Activated T-cell treated with anti-CD3 and anti-CD28 coated beads, Interleukin-2, amount 50 U/mL, for 72 hours (primary cell): Measurements from ENCODE around the gene PRIM1. TPM values are rescaled to one million over a fixed set of nuclear protein-coding genes. Genes with fewer than 3 reads are reported as not detected.
"Not testable (repeated sequence)": the region's sequence is repeated elsewhere in the genome, so short reads cannot be mapped to it uniquely, and the experiment has no call there.

Experiments used
- ATAC-seq, 2 donors: fragments of 150-1000 bp; cut with Tn5 transposase; replicated peaks in 1 of 2; 2 replicates each; pipeline ENCODE4 v1.10.0; 2021; ENCODE audit warnings: moderate library complexity in 2 of 2, mild to moderate bottlenecking in 1 of 2
- DNase-seq, 2 donors: peaks; one replicate each; pipeline ENCODE4 v3.0.0; 2021 to 2022; ENCODE audit warnings: mixed read lengths in 1 of 2
- H3K27ac Mint-ChIP-seq: one replicate; pipeline ENCODE4 v1.8.0; 2022; ENCODE audit warnings: mild to moderate bottlenecking, moderate library complexity, mixed read lengths
- H3K27me3 Mint-ChIP-seq: one replicate; pipeline ENCODE4 v1.8.0; 2022; ENCODE audit warnings: low read depth, mixed read lengths
- H3K36me3 Mint-ChIP-seq, 2 donors: one replicate each; pipeline ENCODE4 v1.8.0; 2022; ENCODE audit warnings: mixed read lengths in 2 of 2, mild to moderate bottlenecking in 1 of 2; ENCODE audit not compliant: insufficient read depth in 2 of 2
- H3K4me1 Mint-ChIP-seq: one replicate; pipeline ENCODE4 v1.8.0; 2022; ENCODE audit warnings: low read depth, mixed read lengths
- H3K4me3 Mint-ChIP-seq, 2 donors: one replicate each; pipeline ENCODE4 v1.8.0; 2022; ENCODE audit warnings: mild to moderate bottlenecking in 2 of 2, mixed read lengths in 2 of 2, moderate library complexity in 2 of 2
- H3K9me3 Mint-ChIP-seq, 2 donors: one replicate each; pipeline ENCODE4 v1.8.0; 2022; ENCODE audit warnings: mixed read lengths in 2 of 2
- total RNA-seq, 2 donors: library from RNA; stranded (reverse); gene quantifications; one replicate each; pipeline ENCODE4 v1.2.3, GENCODE V29; 2022

The PRIM1 gene
- total RNA-seq, 2 donors from 2014 or later = 84.5 to 96.4 TPM

DNA sequence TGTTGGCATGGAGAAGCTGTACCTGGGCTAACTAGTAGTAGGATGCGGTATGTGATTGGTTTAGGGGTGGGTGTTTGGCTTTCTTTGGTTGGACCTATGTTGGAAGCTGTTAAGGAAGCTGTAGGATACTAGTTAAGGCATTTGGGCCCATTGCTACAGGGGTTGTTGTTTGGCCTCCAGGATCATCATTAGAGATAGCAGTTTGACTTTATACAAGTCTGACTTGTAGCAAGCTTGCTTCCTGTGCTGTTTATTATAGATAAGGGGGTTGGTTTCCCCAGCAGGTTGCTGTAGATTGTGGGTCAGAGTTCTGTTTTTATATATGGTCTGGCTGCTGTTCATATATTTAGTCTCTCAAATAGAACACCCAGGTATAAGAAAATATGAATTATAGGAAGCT is 1.4 kb upstream of the PRIM1 start:
- peaks cover 54% of the 10 kb centered on the region for H3K4me1 Mint-ChIP-seq
- peaks cover 1 to 18% of the 10 kb centered on the region in 2 donors for H3K36me3 Mint-ChIP-seq
- H3K27ac Mint-ChIP-seq = no peak overlapping the region
- ATAC-seq (no peak), DNase-seq (no peak)
- peak overlapping the region in 1 of 2 donors; percentile 41 for H3K4me3 Mint-ChIP-seq
- H3K9me3 Mint-ChIP-seq = peaks cover 0 to under 1% of the 10 kb centered on the region in 2 donors
- peaks cover 1% of the 10 kb centered on the region for H3K27me3 Mint-ChIP-seq

GRCh38 chr12:56750596-56750995 is 1.5 kb downstream of the PRIM1 start:
- peaks cover 68% of the 10 kb centered on the region for H3K4me1 Mint-ChIP-seq
- H3K27ac Mint-ChIP-seq = peak overlapping the region; percentile 56
- not testable (repeated sequence) for DNase-seq, H3K9me3 Mint-ChIP-seq, ATAC-seq, H3K27me3 Mint-ChIP-seq
- H3K36me3 Mint-ChIP-seq = peaks cover 8 to 31% of the 10 kb centered on the region in 2 donors
- H3K4me3 Mint-ChIP-seq = peak overlapping the region; percentile 97 to 98

GRCh38 chr12:56749853-56750252 is 2.3 kb downstream of the PRIM1 start:
- H3K9me3 Mint-ChIP-seq = no peaks in the 10 kb centered on the region
- H3K27ac Mint-ChIP-seq = peak overlapping the region; percentile 30
- H3K4me3 Mint-ChIP-seq = peak overlapping the region; percentile 43 to 48
- peaks cover 8 to 35% of the 10 kb centered on the region in 2 donors for H3K36me3 Mint-ChIP-seq
- H3K27me3 Mint-ChIP-seq = no peaks in the 10 kb centered on the region
- no peak for ATAC-seq
- H3K4me1 Mint-ChIP-seq = peaks cover 62% of the 10 kb centered on the region
- no peak for DNase-seq

DNA sequence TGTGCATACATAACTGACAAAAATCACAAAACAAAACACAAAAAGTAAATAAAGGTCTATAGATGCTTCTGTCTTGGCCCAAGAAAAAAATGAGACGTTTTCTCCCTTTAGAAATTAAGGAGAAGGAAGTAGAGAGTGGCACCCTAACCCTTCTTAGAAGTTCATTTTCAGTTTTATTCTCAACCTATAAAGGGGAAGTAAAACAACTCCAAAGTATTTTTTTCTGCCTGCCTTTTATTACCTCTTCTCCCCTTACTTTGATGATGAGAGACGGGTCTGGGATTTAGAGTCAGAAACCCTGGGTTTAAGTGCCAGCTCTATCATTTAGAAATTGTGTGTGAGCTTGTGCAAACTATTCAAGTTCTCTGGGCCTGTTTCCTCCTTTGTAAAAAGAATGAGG is 2.8 kb downstream of the PRIM1 start:
- Mint-ChIP-seq H3K4me3 (peak overlapping the region; percentile 43 to 48), H3K4me1 (peaks cover 62% of the 10 kb centered on the region), H3K27ac (peak overlapping the region; percentile 12), H3K36me3 (peaks cover 8 to 38% of the 10 kb centered on the region in 2 donors), H3K27me3 (no peaks in the 10 kb centered on the region), H3K9me3 (no peaks in the 10 kb centered on the region)
- DNase-seq (no peak), ATAC-seq (no peak)

DNA sequence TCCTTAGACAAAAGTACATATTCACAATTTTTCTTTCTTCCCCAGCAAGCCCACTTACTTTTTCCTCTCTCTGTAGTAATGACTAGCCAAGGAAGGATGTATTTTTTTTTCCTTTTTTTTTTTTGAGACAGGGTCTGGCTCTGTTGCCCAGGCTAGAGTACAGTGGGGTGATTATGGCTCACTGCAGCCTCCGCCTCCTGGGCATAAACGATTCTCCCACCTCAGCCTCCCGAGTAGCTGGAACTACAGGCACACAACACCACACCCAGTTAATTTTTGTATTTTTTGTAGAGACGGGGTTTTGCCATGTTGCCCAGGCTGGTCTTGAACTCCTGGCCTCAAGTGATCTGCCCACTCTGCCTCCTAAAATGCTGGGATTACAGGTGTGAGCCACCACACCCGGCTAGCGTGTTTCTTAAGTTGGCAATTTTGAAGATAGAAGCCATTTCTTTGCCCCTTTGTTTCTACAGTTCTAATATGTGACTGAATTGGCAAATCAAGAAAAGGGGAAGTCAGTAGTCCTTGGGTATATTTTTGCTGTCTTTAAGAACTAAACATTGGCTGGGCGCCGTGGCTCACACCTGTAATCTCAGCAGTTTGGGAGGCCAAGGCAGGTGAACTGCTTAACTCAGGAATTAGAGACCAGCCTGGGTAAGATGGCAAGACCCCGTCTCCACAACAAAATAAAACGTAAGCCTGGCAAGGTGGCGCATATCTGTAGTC is 23.8 kb downstream of the PRIM1 start:
- H3K9me3 Mint-ChIP-seq = no peaks in the 10 kb centered on the region
- H3K27ac Mint-ChIP-seq = no peak overlapping the region
- H3K4me3 Mint-ChIP-seq = no peak overlapping the region
- H3K4me1 Mint-ChIP-seq = peaks cover 27% of the 10 kb centered on the region
- DNase-seq = no peak
- H3K36me3 Mint-ChIP-seq = peaks cover 12 to 44% of the 10 kb centered on the region in 2 donors
- no peaks in the 10 kb centered on the region for H3K27me3 Mint-ChIP-seq
- ATAC-seq = no peak

GRCh38 chr12:56726196-56726675 is 25.9 kb downstream of the PRIM1 start:
- H3K36me3 Mint-ChIP-seq = peaks cover 18 to 49% of the 10 kb centered on the region in 2 donors
- H3K4me1 Mint-ChIP-seq = peaks cover 47% of the 10 kb centered on the region
- not testable (repeated sequence) for H3K27me3 Mint-ChIP-seq, ATAC-seq, H3K9me3 Mint-ChIP-seq, DNase-seq
- peak overlapping the region; percentile 96 to 98 for H3K4me3 Mint-ChIP-seq
- peak overlapping the region; percentile 96 for H3K27ac Mint-ChIP-seq

DNA sequence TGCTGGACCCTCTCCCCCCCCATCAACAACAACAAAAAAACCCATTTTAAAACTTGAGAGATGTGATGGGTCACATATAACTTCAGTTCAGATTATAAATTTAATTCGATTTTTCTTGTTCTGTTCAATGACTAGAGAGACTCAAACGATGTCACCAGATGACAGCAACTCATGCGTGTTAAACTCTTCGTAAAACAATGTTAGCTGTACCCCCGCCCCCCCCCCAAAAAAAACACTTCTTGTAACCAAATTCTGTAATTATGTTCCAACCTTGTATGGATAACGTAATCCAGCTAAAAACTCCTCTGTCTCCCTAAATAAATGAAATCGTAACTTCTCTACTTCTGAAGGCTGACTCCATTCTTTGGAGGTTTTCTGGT is 26.4 kb downstream of the PRIM1 start:
- Mint-ChIP-seq H3K9me3 (no peaks in the 10 kb centered on the region), H3K4me1 (peaks cover 52% of the 10 kb centered on the region), H3K27me3 (no peaks in the 10 kb centered on the region), H3K36me3 (peaks cover 20 to 50% of the 10 kb centered on the region in 2 donors), H3K4me3 (peak overlapping the region; percentile 96 to 98), H3K27ac (peak overlapping the region; percentile 96)
- no peak for ATAC-seq
- DNase-seq = no peak

DNA sequence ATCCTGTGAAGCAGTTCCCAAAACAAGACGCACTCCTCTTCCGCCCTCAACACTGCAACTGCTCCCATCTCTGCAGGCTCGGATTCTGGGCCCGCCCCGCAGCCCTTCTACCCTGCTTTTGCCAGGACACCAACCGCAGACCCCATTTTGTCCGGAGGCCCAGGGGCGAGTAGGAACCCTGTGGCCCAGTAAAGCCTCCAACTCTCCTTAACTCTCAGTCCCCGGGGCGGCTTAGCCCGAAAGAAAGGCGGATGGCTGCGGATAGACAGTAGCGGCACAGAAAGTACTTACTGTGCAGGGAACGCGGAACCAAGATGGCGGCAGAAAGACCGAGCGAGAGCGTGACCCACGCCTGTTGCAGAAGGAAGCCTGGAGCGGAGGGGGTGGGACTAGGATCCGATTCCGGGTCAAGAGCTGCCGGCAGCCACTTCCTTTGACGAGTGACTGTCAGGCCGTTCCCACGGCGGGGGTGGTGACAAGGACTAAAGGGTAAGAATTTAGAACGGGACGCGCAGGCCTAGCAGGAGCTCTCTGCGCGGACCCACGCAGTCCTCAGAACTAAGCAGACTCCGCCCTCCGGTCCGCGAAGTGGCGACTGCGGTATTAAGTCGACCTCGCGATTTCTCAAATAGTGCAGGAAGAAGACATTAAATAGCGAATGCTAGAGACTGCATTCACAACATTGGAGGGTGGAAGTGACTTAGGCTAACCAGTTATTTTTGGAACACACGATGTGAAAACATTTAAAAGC is 27.0 kb downstream of the PRIM1 start, which contains the start of gene NACA:
NACA (minus strand) TSS at position 328 of the 751 bp plus-strand sequence. CDS start 778 bp downstream, outside the sequence.
- no peaks in the 10 kb centered on the region for H3K9me3 Mint-ChIP-seq
- H3K27ac Mint-ChIP-seq = peak within 1 kb of the TSS; percentile 96
- peak; percentile 98 to 99 for DNase-seq
- peak within 1 kb of the TSS; percentile 96 to 98 for H3K4me3 Mint-ChIP-seq
- peaks cover 25 to 56% of the 10 kb centered on the region in 2 donors for H3K36me3 Mint-ChIP-seq
- no peaks in the 10 kb centered on the region for H3K27me3 Mint-ChIP-seq
- ATAC-seq = peak; percentile 97 to 98
- peaks cover 58% of the 10 kb centered on the region for H3K4me1 Mint-ChIP-seq

DNA sequence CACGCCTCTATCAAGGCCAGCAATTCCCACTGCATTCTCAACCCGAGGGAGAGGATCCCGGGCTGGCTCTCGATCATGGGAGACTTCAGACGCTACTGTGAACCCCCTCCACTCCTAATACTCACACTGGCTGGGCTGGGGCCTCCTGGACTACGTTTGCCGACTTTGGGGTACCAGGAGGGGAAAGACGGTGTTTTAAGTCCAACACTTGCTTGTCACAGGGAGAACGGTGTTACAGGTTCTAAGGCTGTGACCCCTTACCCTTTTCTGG is 27.5 kb downstream of the PRIM1 start:
- Mint-ChIP-seq H3K36me3 (peaks cover 30 to 58% of the 10 kb centered on the region in 2 donors), H3K4me1 (peaks cover 63% of the 10 kb centered on the region), H3K27ac (peak overlapping the region; percentile 96), H3K4me3 (peak overlapping the region; percentile 96 to 98), H3K27me3 (no peaks in the 10 kb centered on the region), H3K9me3 (no peaks in the 10 kb centered on the region)
- DNase-seq (no peak), ATAC-seq (no peak)

GRCh38 chr12:56723889-56724700 is 28.0 kb downstream of the PRIM1 start:
- DNase-seq (peak in 1 of 2 donors; percentile 23), ATAC-seq (no peak)
- Mint-ChIP-seq H3K27ac (peak overlapping the region; percentile 96), H3K27me3 (no peaks in the 10 kb centered on the region), H3K4me1 (peaks cover 69% of the 10 kb centered on the region), H3K4me3 (peak overlapping the region; percentile 96 to 98), H3K36me3 (peaks cover 33 to 60% of the 10 kb centered on the region in 2 donors), H3K9me3 (no peaks in the 10 kb centered on the region)

- Mint-ChIP-seq H3K36me3 (peaks cover 34 to 64% of the 10 kb centered on the region in 2 donors), H3K4me1 (peaks cover 75% of the 10 kb centered on the region), H3K27ac (peak overlapping the region; percentile 96), H3K4me3 (peak overlapping the region; percentile 96 to 98), H3K27me3 (no peaks in the 10 kb centered on the region), H3K9me3 (no peaks in the 10 kb centered on the region)
- ATAC-seq (no peak), DNase-seq (no peak)
Measured at GRCh38 chr12:56723352-56723751, 28.8 kb downstream of the PRIM1 start.

DNA sequence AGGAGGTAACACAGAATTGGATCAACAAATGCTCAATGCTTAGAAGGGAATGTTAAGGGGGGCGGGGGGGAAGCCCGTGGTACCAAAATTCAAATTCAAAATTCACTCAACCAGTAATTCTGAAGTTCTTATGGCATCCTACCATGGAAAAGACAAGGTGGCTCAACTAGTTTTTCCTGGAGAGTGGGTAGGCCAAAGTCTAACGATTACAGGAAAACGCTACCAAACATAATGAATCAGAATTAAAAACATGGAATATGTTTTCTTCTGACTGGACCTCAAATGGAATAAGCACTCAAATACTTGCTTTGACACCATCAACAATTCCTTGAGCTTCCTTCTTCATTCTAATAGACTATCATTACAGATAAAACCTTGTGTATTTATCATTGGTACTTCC is 29.3 kb downstream of the PRIM1 start:
- no peak for DNase-seq
- no peaks in the 10 kb centered on the region for H3K9me3 Mint-ChIP-seq

More for the DNA sequence above, 29.3 kb downstream of the PRIM1 start:
- H3K4me3 Mint-ChIP-seq = peak overlapping the region; percentile 96 to 98
- no peak for ATAC-seq
- no peaks in the 10 kb centered on the region for H3K27me3 Mint-ChIP-seq
- peak overlapping the region; percentile 96 for H3K27ac Mint-ChIP-seq
- peaks cover 34 to 64% of the 10 kb centered on the region in 2 donors for H3K36me3 Mint-ChIP-seq
- peaks cover 75% of the 10 kb centered on the region for H3K4me1 Mint-ChIP-seq
